ENCODE results near the gene TCERG1L.
"Not testable (repeated sequence)": the region's sequence is repeated elsewhere in the genome, so short reads cannot be mapped to it uniquely, and the experiment has no call there.

Gene TCERG1L

GRCh38 chr10:131078882-131079280 is 232.6 kb downstream of the TCERG1L start:
- DNase-seq, result not testable (repeated sequence)

DNA sequence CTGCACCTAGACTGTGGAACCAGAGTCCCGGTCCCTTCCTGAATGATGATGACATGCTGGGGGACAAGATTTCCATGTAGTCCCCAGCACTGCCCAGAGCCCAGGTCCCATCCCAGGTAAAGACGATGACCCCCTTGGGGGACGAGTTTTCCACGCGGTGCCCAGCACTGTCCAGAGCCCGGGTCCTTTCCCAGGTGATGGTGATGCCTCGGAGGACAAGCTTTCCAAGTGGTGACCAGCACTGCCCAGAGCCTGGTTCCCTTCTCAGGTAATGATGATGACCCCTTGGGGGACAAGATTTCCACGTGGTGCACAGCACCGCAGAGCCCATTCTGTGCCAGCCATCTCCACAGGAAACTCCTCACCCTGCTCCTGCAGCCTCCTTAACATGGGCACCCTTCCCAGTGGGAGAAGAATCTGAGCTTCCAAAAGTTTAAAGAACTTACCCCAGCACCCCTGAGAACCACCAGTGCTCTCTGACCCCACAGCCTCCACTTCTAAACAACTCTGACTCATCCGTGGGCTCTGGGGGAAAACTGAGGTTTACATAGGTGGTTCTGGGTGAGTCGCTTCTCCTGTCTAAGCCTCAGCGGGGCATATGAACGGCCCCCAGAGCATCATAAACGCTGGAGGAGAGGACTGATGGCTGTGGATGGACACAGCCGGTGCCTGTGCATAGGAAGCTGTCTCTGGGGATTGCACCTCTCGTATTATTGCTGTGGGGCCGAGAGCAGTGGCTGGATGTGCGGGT is 233.2 kb downstream of the TCERG1L start:
- DNase-seq, result no peak

DNA sequence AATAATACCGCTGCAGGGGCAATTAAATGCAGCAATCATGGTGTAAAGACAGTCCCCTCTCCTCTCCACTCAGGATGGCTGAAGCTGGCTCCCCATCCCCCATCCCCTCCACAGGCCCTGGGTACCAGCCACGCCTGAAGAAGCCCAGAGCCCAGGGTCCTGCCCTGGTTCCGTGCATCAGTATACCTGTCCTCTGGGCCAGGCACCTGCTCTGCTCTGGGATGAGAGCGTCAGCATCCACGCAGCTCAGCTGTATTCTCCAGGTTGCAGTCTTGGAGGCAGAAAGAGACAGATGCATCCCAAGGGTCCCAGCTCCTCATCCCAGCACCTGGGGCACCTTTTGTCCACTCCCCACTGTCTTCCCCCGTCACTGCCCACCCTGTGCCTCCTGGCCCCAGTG is 233.8 kb downstream of the TCERG1L start:
- DNase-seq, result no peak

DNA sequence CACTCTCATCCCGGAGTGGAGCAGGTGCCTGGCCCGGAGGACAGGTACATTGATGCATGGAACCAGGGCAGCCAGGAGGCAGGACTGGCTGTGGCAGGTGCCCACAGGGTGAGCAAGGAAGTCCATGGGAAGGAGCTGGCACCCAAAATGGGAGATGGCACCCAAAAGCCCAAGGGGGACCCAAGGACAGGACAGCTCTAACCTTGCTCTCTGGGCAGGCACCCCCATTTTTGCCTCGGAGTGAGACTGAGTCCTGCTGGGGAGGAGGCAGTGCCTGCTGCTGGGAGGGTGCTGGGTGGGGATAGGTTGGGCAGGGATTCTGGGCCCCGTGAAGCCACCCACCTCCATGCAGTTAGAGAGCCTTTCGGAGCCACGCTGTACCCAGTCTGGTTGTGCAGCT is 234.5 kb downstream of the TCERG1L start:
- no peak for DNase-seq

DNA sequence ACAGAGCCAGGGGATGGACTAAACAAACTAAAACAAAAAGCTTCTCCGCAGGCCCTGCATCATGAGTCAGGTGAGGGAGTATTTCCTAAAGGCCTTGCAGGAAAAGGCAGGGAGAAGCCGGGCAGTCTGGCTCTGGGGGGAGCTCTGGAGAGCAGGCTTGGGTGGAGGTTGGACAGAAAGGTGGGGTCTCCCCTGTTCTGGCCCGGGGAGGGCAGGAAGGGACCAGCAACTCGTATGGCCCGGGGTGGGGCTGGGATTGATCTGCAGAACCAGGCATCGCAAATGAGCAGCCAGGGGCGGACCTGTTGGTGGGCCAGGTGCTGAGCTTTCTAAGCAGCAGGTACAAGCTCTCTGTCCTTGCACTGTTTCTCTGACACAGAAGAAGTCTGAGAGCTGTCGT is 235.2 kb downstream of the TCERG1L start:
- DNase-seq, result no peak

DNA sequence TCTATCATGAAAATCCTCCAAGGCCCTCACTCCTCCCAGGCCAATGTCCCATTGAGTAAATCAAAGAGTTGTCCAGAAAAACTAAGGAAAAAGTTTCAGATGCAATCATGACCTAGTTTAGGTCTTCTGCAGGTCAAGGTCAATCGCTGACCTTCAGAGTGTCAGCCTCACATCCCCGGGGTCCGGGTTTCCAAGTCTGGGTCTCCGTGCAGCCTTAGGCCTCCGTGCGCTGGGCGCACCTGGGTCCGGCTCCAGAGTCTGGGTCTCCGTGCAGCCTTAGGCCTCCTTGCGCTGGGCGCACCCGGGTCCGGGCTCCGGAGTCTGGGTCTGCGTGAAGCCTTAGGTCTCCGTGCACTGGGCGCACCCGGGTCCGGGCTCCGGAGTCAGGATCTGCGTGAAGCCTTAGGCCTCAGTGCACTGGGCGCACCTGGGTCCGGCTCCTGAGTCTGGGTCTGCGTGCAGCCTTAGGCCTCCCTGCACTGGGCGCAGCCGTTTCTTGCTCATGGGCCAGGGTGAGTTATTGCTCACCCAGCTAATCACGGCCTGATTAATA is 236.2 kb downstream of the TCERG1L start:
- DNase-seq, result no peak

GRCh38 chr10:131074682-131075081 is 236.8 kb downstream of the TCERG1L start:
- no peak for DNase-seq

GRCh38 chr10:131073469-131074035 is 238.0 kb downstream of the TCERG1L start:
- no peak for DNase-seq

DNA sequence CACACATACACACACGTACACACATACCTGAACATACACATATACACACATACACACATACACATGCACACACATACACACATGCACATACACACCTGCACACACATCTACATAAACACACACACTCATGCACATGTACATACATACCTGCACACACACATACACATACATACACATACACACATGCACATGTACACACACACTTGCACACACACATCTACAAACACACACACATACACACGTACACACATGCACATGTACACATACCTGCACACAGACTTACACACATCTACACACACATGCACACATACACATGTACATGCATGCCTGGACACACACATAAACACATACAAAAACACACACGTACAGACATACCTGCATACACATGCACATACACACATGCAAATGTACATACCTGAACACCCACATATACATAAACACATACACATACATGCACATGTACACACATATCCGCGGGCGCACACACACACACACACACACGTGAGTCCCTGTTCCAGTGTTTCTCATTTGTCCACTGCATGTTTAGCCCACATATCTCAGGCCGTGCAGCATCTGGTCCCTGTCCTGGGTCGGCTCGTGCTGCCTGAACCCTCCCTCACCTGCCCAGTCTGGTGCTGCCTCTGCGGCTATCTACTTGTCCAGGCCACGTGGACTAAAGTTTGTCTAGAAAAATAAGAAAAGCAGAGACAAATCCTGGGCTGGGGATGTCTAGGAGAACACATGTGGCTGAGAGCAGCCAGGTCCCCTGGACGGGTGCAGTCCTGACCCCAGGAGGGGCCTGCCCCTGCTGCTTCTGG is 238.7 kb downstream of the TCERG1L start:
- no peak for DNase-seq

DNA sequence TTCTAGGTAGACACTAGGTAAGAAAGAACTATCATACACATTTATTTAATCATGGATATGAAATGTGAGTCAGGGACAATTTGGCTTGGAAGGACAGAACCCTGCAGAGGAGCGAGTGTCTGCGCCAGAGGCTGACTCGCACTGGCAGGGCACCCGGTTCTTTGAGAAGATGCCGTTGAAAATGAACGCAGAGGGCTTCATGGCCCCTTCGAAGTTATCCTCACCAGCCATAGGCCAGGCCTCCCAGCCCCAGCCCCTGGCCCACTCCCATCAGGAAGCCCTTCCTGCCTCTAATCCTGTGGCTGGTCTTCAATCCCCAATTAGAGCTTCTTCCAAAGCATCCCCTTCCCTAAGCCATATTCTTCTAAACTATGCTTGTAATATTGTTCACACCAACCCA is 239.8 kb downstream of the TCERG1L start:
- DNase-seq, result no peak

DNA sequence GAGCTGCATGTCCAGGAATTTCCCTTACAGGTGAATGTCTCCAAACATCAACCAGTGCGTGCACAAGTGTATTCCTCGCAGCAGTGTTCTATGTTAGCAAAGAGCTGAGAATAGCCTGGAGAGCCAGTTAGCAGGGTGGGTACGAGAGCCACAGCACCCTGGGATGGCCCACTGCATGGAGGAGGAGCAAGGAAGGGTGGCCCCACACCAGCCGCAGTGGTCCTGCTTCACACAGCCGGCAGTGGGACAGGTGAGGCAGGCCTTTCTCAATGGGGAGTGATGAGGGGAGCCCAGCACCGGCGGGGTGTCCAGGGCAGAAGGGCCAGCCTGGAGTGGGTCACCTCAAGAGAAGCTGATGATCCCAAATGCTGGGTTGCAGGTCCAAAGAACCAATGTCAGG is 240.7 kb downstream of the TCERG1L start:
- no peak for DNase-seq

DNA sequence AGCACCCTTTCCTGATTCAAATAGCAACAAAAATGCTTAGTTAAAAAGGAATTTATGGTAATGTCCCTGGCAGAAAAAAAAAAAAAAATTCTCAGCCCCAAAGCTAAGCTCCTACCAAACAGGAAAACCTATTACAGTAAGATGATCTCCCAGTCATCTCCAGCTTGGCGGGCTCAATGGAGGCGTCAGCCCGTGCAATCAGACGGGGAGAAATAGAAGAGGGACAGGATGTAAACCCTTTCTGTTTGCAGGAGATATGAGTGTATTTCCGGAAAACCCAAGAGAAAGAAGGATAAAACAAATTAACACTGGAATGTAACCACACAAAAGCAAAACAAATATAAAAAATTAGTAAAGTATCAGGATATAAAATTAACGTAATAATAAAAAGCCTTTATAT is 242.8 kb downstream of the TCERG1L start:
- DNase-seq, result no peak

GRCh38 chr10:131068311-131068710 is 243.2 kb downstream of the TCERG1L start:
- DNase-seq, result no peak

GRCh38 chr10:131067690-131068089 is 243.8 kb downstream of the TCERG1L start:
- no peak for DNase-seq

DNA sequence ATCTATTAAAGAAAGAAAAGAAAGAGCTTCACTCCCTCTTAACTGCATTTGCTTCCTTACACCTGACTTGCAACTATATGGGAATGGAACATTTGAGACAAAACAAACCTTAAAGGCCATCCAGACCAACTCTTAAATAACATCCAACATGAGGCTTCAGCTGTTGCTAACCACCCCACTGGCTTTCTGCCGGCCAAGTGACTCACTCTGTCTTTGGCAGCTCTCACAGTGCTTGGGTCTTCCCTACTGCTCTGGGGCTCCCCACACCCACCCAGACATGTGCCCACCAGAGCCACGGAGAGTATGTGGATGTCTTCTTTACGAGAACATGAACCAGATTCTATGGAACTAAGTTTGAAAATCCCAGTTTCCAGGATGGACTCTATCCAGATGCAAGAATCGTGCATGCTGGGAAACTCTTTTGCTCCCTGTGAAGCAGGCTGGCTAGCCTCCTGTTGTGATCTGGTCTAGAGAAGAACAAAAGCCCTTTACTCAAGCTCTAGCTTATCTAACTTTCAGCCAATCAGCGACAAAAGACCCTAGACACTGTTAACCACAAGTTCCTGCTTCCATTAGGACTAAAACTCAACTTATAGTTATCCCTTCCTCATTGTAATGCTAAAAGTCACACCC is 245.7 kb downstream of the TCERG1L start:
- DNase-seq, result no peak

GRCh38 chr10:131063311-131063710 is 248.2 kb downstream of the TCERG1L start:
- DNase-seq, result no peak

- DNase-seq, result no peak
These were observed 248.8 kb downstream of the TCERG1L start for GRCh38 chr10:131062621-131063260.

DNA sequence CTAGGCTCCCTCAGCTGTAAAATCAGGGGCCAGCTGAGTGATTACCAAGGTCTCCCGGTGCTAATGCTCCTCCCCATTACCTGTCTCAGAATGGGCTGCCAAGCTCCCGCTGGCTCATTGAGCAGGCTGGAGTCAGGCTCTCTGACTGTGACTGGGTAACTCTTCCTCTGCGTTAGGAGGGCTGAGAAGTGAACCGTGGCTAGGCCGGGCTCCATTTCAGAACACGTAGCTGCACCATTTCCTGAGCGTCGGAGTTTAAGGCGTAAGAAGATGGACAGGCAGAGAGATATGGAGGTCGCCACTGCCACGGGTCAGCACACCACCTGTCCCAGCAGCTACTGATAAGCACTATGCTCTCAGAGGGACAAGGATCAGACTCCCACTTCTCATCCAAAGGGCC is 250.3 kb downstream of the TCERG1L start:
- no peak for DNase-seq

GRCh38 chr10:131059881-131060280 is 251.6 kb downstream of the TCERG1L start:
- DNase-seq, result no peak

DNA sequence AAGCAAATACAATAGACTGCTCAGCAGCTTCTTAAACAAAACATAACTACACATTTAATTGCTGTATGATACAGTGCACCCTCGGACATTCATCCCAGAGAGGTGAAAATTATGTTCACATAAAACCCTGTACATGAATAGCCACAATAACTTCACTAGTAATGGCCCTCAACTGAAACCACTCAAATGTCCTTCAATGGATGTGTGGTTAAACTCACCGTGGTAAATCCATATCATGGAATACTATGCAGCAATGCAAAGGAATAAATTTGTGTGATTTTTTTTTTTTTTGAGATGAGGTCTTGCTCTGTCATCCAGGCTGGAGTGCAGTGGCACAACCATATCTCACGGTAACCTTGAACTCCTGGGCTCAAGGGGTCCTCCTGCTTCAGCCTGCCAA is 252.7 kb downstream of the TCERG1L start:
- no peak for DNase-seq

DNA sequence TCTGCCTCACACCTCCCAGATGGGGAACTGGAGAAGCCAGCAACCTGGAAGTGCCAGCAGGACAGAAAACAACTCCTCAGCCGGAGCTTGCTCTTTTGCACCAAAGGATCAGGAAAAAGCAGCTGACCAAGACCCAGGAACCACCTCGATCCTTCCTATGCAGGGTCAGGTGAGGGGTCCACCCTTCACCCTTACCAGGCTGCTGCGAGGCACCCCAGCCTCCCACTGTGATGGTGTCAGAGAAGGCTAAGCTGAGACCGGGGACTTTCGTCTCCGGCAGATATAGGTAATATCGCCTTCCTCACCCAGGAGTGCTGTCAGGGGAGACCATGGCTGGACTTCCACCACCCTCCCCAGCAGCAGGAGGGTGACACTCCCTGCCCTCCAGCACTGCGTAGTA is 254.7 kb downstream of the TCERG1L start:
- DNase-seq, result no peak

DNA sequence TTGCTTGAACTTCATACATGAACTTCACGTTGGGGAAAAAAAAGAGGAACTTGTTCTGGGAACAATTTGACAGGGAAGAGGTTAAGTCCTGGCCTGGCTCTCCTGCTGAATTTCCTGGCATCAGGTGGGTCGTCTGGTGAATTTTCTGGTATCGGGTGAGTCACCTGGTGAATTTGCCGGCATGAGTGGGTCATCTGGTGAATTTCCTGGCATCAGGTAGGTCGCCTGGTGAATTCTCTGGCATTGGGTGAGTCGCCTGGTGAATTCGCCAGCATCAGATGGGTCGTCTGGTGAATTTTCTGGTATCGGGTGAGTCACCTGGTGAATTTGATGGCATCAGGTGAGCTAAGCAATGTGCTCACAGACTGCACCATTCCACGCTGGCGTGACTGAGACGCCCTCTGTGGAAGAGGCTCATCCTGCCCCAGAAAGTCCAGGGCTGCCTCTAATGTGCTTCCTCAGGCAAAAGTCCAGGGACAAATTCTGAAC is 255.4 kb downstream of the TCERG1L start:
- no peak for DNase-seq

DNA sequence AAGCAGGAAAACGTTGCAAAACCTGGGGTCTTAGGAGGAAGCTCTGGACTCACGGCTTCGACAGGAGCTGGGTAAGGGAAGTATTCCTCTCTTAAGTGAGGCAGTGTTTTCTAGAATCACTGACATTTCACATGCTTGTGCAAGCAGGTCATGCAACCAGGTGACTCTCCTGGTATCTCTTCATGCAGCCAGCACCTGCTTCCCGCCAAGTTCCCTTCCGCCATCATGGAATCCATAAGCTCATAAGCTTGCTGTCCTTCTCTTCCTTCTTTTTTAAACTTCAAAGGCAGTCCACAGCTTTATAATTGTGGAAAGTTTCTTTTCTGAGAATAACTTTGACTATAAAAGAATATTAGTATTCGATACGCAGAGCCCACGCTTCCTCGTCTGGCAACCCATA is 256.1 kb downstream of the TCERG1L start:
- DNase-seq, result no peak
